ENCODE results near the gene NR1H3.
A peak's percentile ranks its signal among the peaks of the same experiment; 100 is the strongest.

Gene NR1H3

DNA sequence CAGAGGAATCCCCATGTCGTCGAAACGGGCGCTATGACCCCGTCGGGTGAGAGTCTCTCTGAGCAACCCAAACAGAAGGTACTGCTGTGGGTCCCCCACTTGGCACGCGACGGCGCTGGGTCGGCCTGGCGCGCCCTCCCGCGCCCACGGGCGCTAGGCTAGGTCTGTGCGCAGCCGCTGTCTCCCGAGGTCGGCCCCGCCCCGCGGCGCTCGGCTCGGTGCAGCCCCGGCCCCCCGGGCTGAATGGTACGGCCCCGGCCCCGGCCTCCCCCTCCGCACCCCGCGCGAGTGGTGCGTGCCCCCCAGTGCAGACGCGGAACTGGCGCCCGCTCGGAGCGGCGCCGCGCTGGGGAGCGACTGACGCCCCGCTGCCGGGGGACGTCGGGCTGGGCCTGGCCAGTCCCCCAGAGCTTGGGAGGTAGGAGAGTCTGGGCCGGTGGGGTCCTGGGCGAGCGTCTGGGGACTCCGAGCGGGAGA lies 12.1 kb downstream of the NR1H3 start, which contains the start of gene MADD:
Gene MADD, plus strand, starts transcription at position 305 of the 477 bp plus-strand sequence.
- DNase-seq (ENCODE audit: low read depth in 2 of 2, low spot score in 1 of 2), result peak; percentile 75 to 86

DNA sequence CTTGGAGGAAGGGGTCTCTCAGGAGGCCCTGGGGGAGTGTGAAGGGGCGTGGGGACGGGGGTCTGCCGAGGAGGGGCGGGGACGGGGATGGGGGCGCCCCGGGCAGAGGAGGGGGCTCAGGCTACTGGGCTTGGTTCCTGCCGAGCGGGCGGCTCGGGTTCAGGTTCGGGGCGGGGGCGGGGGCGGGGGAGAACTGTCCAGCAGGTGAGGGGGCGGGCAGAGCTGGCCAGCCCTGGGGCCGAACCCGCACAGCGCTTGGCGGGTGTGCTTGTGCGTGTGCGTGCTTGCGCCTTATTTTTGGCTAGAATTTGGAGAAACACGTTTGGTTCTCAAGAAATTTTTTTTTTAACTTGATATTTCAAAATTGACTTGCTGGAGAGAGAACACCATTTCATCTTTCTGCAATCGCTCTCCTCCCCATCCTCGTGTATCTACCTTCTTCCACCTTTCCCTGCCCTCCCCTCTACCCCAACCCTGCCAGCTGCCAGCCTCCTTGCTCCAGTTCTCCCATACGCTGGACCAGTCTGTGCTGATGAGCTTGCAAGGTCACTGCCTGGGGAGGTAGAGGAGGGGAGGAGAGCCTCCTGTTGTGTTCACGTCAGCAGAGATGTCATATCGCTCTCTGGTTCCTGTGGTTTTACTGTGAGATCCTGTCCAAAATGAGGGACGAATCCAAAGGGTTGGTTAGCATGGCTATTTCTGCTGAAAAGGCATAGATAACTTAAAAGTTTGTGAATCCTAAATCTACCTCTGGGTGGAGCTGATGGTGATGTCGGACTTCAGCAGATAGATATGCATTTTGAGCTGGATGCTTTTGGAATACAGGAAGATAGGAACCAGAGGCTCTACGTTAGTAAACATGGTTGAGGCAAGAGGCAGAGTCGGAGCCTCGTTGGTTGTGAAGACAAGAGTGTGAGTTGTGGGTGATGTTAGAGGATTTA lies 12.8 kb downstream of the NR1H3 start:
- DNase-seq (ENCODE audit: low read depth in 2 of 2, low spot score in 1 of 2), result no peak

DNA sequence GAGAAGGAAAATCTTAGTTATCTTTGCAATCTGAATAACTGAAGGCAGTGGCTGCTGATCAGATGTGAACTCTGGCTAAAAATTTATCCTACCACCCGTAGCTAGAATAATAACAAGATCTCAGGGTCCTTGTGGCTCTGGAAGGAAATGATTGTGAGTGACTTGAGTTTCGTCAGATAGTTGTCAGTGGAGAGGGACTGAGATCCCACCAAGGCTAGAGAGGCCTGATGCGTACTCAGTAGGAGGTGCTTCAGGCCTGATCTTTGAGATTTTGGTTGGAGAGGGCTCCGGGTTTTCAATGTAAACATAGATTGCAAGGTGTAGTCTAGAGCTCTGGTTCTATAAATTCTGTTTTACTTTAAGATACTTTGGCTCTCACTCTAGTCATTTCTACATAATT lies 13.5 kb downstream of the NR1H3 start:
- no peak for DNase-seq (ENCODE audit: low read depth in 2 of 2, low spot score in 1 of 2)

DNA sequence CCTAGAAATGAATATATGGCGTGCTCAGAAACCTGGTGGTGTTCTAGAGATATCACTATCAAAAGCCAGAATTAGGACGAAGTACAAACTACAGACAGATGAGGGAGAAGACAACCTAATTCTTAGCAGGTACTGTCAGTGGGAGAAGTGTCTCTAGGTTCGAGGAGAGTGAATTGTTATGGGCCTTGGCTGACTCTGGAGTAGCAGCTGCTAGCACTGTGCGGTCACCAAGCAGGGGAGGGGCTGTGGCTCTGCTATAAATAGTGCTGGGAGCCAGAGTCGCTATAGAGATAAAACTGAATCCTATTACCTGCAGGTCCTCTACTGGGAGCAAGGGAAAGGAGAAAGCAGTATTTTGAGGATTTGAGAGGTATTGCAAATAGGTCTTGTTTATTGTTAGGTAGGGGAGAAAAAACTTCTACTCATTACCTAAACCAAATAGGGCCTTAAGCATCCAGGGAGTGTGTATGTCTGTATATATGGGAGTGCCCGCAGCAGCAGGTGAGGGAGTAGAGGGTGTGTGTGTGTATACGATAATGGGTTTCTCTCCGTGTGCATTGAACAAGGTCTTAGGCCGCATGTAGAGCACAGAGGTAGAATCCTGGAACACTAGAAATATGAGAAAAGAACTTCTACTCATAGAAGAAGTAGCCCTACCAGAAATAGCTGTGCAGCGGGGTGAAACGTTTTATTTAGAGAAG lies 14.3 kb downstream of the NR1H3 start:
- no peak for DNase-seq (ENCODE audit: low read depth in 2 of 2, low spot score in 1 of 2)

DNA sequence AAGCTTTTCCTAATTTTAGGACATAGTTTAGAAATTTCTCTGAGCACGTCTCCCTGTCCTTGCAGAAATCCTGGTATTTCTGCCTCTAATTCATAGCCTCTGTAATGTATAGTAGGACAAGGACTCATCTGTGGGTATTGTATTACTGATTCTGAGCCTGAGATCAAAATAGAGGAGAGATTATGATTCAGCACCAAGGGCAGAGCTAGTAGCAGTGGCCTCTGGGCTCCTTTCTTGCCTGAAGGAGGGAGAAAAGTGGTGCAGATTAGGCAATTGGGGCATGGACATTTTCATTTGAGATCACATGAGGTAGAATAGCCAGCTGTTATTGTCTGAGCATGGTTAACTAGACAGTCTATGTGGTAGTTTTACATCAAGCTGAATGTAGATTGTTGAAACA lies 14.9 kb downstream of the NR1H3 start:
- no peak for DNase-seq (ENCODE audit: low read depth in 2 of 2, low spot score in 1 of 2)

DNA sequence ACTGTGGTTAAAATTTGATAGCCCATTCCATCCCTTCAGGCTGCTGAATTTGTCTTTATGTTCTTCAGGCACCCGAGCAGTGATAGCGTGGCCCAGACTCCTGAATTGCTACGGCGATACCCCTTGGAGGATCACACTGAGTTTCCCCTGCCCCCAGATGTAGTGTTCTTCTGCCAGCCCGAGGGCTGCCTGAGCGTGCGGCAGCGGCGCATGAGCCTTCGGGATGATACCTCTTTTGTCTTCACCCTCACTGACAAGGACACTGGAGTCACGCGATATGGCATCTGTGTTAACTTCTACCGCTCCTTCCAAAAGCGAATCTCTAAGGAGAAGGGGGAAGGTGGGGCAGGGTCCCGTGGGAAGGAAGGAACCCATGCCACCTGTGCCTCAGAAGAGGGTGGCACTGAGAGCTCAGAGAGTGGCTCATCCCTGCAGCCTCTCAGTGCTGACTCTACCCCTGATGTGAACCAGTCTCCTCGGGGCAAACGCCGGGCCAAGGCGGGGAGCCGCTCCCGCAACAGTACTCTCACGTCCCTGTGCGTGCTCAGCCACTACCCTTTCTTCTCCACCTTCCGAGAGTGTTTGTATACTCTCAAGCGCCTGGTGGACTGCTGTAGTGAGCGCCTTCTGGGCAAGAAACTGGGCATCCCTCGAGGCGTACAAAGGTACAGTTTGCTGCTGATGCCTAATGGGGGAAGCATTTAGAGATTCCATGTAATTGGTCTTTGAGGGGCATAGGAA lies 16.9 kb downstream of the NR1H3 start:
- no peak for DNase-seq (ENCODE audit: low read depth in 2 of 2, low spot score in 1 of 2)

DNA sequence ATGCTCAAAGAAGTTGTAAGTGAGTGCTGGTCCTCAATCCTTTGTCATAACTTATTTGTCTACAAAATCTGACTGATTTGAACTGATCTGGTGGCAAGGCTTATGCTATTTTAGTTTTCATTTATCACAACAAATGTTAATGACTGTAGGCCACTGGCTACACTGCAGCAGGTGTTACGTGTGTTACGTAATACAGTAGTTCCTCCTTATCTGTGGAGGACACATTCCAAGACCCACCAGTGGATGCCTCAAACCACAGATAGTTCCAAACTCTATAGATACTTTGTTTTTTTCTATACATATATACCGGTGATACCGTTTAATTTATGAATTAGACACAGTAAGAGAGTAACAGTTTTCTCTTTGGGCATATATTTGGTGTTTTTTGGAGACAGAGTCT lies 19.1 kb downstream of the NR1H3 start:
- no peak for DNase-seq (ENCODE audit: low read depth in 2 of 2, low spot score in 1 of 2)

DNA sequence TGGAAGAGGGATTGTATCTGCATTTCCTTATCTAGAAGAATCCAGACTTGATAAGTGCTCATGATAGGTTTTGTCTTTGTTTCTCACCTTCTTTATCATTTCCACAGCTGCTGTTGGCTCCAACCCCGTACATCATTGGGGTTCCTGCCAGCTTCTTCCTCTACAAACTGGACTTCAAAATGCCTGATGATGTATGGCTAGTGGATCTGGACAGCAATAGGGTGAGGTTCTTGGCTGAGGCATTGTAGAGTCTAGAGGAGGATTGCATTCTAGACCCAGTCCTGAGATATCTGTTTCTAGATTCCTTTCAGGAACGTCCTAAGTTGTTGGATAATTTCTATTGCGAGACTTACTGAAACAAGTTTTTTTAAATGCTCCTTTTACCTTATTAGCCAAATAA lies 20.3 kb downstream of the NR1H3 start:
- DNase-seq (ENCODE audit: low read depth in 2 of 2, low spot score in 1 of 2), result no peak

DNA sequence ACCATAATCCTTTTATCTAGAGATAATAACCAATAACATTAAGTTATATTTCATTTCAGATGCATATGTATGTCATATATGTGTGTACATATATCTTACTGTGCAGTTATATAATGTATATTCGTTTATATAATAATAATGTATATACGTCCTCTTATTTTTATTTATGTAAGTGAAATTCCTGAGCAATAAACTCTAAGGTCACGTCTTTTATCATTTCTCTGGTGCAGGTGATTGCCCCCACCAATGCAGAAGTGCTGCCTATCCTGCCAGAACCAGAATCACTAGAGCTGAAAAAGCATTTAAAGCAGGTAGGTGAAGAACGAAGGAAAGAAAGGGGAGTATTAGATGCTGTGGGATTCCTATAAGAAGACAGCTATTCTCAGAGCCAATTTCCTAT lies 21.0 kb downstream of the NR1H3 start:
- no peak for DNase-seq (ENCODE audit: low read depth in 2 of 2, low spot score in 1 of 2)

DNA sequence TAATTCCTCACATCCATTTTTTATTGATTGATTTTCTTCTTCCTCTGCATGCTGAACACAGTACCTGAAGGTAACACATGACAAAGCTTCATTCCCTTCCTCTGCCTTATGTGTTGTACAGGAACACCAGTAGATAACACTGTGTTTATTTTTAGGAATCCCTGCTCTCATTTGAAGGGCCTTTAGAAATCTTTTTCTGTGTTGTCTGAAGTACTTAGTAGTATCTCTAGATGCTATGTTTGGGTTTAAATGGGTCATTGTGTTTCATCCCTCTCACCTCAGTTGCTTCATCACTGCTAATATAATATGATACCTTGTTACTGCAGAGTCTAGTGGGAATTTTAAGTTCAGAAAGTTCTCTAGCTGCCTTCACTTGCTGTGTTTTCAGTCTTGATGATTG lies 22.3 kb downstream of the NR1H3 start:
- no peak for DNase-seq (ENCODE audit: low read depth in 2 of 2, low spot score in 1 of 2)

DNA sequence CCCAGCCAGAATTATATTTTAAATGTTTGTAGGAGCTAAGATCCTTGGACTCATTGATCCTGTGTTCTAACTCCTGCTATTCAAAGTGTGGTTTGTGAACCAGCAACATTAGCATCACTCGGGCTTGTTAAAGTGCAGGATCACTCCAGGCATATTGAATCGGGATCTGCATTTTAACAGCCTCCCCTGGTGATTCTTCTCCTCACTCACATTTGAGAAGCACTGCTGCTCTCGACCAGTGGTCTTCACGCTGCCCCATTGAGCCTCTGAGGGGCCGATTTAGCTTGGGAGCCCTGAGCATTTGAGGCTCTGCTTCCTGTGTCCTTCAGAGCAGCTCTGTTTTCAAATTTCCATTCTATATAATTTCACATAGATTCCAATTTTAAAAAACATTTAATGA lies 23.1 kb downstream of the NR1H3 start:
- no peak for DNase-seq (ENCODE audit: low read depth in 2 of 2, low spot score in 1 of 2)

DNA sequence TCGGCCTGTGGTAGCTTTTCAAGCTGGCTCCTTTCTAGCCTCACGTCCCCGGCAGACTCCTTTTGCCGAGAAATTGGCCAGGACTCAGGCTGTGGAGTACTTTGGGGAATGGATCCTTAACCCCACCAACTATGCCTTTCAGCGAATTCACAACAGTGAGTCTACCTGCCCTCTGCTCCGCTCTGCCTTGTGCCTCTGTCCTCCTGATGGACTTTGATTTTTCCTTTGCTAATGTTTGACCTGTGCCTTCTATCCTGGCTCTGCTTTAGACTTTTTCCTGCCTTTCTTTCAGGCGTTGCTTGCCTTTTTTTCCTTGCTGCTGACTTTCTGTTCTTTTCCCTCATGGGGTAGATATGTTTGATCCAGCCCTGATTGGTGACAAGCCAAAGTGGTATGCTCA lies 24.7 kb downstream of the NR1H3 start:
- no peak for DNase-seq (ENCODE audit: low read depth in 2 of 2, low spot score in 1 of 2)

DNA sequence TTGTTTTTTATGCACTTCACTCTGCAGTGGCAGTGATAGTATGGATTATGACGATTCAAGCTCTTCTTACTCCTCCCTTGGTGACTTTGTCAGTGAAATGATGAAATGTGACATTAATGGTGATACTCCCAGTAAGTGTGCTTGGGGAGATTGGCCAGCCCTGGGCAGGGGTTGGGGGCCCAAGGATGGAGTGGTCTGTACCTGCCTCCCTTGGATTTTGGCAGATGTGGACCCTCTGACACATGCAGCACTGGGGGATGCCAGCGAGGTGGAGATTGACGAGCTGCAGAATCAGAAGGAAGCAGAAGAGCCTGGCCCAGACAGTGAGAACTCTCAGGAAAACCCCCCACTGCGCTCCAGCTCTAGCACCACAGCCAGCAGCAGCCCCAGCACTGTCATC lies 26.4 kb downstream of the NR1H3 start:
- no peak for DNase-seq (ENCODE audit: low read depth in 2 of 2, low spot score in 1 of 2)

DNA sequence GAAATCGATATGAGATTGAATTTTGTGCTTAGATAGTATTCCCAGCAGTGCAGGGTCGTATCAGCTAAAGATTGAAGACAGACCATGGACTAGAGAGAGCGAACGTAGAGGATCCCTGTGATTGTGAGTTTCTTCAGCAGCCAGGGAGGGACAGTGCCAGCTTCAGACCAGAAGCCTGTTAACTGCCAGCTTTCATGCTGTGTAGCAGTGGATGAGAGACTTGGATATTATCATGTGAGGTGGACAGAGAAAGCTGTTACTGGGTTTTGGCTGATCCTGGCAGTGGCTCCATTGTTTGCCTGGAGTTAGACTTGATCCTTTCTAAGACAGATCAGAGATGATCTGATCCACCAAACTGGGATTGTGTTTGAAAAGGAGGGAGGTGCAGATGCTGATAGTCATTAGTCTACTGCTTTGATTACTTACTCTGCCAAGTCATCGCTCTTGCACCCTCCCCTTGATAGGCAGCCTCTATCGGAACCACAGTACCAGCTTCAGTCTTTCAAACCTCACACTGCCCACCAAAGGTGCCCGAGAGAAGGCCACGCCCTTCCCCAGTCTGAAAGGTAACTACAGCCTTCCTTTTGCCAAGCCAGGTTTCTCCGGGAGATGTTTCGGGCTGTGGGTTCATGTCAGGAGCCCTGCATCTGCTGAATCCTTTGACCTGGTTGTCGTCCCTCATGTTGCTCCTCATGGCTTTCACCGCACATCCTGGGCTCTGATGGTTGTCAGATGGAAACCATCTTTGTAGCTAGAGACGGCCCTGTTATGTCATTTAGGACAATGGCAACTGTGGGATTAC lies 28.4 kb downstream of the NR1H3 start:
- no peak for DNase-seq (ENCODE audit: low read depth in 2 of 2, low spot score in 1 of 2)

DNA sequence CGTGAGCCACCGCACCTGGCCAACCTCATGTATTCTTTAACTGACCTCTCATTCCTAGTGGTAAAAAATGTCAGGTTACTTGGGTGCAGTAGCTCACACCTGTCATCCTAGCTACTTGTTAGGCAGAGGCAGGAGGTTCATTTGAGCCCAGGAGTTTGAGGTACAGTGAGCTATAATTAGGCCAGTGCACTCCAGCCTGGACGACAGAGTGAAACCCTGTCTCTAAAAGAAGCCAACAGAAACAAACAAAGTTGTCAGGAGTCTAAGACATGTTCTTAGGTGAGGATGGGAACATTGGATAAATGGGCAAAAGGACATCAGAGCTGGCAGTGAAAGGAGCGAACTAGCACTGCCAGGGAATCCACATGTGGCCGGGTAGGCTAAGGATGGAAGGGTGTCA lies 30.3 kb downstream of the NR1H3 start:
- no peak for DNase-seq (ENCODE audit: low read depth in 2 of 2, low spot score in 1 of 2)

DNA sequence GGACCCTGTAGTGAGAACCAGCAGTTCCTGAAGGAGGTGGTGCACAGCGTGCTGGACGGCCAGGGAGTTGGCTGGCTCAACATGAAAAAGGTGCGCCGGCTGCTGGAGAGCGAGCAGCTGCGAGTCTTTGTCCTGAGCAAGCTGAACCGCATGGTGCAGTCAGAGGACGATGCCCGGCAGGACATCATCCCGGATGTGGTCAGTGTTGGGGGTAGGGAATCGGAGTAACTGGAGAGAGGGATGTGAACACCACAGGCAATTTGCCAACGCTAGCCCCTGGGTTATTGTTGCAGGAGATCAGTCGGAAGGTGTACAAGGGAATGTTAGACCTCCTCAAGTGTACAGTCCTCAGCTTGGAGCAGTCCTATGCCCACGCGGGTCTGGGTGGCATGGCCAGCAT lies 32.1 kb downstream of the NR1H3 start:
- no peak for DNase-seq (ENCODE audit: low read depth in 2 of 2, low spot score in 1 of 2)

DNA sequence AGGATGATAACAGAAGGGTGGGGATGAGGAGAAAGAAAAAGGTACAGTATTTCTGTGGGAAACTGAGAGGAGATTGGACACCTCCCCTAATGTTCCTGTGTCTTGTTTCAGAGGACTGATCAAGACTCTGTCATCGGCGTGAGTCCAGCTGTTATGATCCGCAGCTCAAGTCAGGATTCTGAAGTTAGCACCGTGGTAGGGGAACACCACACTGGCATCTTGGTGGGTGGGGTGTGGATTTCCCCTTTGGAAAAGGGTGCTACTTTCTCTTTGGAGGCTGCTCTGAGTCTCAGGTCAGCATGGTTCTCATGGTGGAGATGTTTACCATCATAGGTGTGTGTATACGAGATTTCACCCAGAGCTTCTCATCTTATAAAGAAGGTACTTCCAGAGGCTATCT lies 37.6 kb downstream of the NR1H3 start:
- DNase-seq (ENCODE audit: low read depth in 2 of 2, low spot score in 1 of 2), result no peak

DNA sequence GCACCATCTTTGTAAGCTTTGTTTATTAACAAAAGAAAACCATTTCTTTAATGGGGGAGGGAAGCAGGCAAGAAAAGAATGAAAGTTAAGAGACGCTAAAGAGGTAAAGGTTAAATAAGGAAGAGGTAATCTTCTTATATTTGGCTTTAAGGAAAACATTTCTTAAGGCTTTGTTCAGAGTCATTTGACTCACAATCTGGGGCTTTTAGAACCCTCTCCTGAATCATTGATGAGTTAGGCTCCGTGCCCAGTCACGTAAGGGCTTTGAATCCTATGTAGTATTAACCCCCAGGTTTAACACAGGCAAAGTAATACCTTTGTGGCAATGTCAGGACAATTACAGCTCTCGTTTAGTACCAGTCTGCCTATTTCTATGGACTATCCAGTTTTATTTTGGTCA lies 38.2 kb downstream of the NR1H3 start:
- no peak for DNase-seq (ENCODE audit: low read depth in 2 of 2, low spot score in 1 of 2)

DNA sequence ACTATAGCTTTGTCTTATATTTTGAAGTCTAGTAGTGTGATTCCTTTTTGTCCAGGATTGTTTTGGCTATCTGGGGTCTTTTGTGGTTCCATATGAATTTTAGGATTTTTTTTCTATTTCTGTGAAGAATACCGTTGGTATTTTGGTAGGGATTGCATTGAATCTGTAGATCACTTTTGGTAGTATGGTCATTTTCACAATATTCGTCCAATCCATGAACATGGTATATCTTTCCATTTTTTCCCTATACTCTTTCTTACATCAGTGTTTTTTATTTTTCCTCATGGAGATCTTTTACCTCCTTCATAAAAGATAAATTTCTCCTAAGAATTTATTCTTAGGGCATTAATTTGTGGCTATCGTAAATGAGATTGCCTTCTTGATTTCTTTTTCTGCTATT lies 41.3 kb downstream of the NR1H3 start:
- no peak for DNase-seq (ENCODE audit: low read depth in 2 of 2, low spot score in 1 of 2)

DNA sequence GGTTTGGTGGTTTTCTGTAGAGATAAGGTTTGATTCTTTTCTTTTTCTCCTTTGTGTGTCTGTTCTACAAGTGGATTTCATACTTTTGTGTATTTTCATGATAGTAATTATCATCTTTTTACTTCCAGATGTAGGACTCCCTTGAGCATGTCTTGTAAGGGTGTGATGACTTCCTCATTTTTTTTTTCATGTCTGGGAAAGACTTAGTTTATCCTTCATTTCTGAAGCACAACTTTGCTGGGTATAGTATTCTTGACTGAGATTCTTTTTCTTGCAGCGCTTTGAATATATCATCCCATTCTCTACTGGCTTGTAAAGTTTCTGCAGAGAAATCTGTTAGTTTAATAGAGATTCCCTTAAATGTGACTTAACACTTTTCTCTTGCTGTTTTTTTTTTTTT lies 45.1 kb downstream of the NR1H3 start:
- no peak for DNase-seq (ENCODE audit: low read depth in 2 of 2, low spot score in 1 of 2)

Measured in stimulated activated CD8-positive, alpha-beta memory T cell treated with anti-CD3 and anti-CD28 coated beads, Interleukin-4, amount 100 ng/mL, for 4 hours (primary cell).